ENCODE results near the gene CIAO3.

The CIAO3 gene

DNA sequence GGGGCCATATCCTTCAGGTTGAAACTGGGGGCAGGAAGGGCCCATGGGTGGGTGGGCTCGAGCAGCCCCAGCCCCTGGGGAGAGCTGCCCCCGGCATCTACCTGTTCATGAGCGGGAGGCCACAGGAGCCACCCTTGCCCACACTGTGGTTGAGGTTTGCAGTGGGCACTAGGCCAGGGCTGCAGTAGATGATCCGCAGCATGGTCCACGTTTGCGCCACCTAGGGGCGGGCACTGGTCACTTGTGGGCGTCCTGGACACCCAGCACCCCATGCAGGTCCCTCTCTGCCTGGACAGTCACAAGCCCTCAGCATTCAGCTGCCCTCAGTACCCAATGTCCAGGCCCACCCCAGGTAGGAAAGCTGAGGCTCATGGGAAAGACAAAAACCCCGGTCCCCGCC is 54.8 kb downstream of the CIAO3 start:
- H3K4me3 ChIP-seq (ENCODE audit: low read length in 2 of 2) = no peak overlapping the region
- no peak overlapping the region for H3K9ac ChIP-seq (ENCODE audit: low read depth, low read length, poor library complexity)
- H2BK5ac ChIP-seq (ENCODE audit: low read length) = no peak overlapping the region
- H2BK15ac ChIP-seq (ENCODE audit: low read length) = no peak overlapping the region
- DNase-seq (ENCODE audit: low spot score) = no peak
- no peak overlapping the region for H2AFZ ChIP-seq (ENCODE audit: low read length)
- no peak overlapping the region for H3K4me2 ChIP-seq (ENCODE audit: insufficient read depth, low read length, poor library complexity, severe bottlenecking)
- peaks cover 11 to 22% of the 10 kb centered on the region in 2 donors for H3K4me1 ChIP-seq (ENCODE audit: control insufficient read depth in 2 of 2, insufficient read depth in 1 of 2, low read depth in 1 of 2, low read length in 2 of 2)
- H4K8ac ChIP-seq (ENCODE audit: low read depth, low read length) = peak overlapping the region; percentile 65
- no peak overlapping the region for H4K91ac ChIP-seq (ENCODE audit: low read depth, low read length, poor library complexity)
- H3K14ac ChIP-seq (ENCODE audit: low read length) = no peak overlapping the region
- peaks cover 41% of the 10 kb centered on the region for H3K79me1 ChIP-seq (ENCODE audit: low read depth, low read length)
- H2BK120ac ChIP-seq (ENCODE audit: low read depth, low read length) = no peak overlapping the region
- peaks cover 43 to 66% of the 10 kb centered on the region in 2 donors for H3K36me3 ChIP-seq (replicated peaks in 1 of 2; ENCODE audit: control insufficient read depth in 2 of 2, insufficient read depth in 2 of 2, low read length in 2 of 2)
- H3K23ac ChIP-seq (ENCODE audit: low read depth, low read length, poor library complexity) = no peak overlapping the region
- peaks cover 0 to 2% (median 0%) of the 10 kb centered on the region in 3 experiments for H3K27me3 ChIP-seq (ENCODE audit: control insufficient read depth in 3 of 3, insufficient read depth in 3 of 3, low read depth in 1 of 3, low read length in 3 of 3)
- H2AK5ac ChIP-seq (ENCODE audit: low read depth, low read length) = peak overlapping the region; percentile 100
- no peak overlapping the region for H3K18ac ChIP-seq (ENCODE audit: low read length)
- H3K4ac ChIP-seq (ENCODE audit: low read length) = no peak overlapping the region
- H3K27ac ChIP-seq (replicated peaks; ENCODE audit: low read length) = no peak overlapping the region
- WGBS, 2 donors (ENCODE audit: extremely low coverage in 2 of 2, insufficient read length in 2 of 2, insufficient replicate concordance in 1 of 2) = no CpG with 5 or more reads among the region's 10 CpGs
- peaks cover 0 to 3% of the 10 kb centered on the region in 2 donors for H3K9me3 ChIP-seq (replicated peaks in 1 of 2; ENCODE audit: control insufficient read depth in 2 of 2, insufficient read depth in 1 of 2, low read depth in 1 of 2, low read length in 2 of 2)
- no peak overlapping the region for H2BK12ac ChIP-seq (ENCODE audit: low read length)

DNA sequence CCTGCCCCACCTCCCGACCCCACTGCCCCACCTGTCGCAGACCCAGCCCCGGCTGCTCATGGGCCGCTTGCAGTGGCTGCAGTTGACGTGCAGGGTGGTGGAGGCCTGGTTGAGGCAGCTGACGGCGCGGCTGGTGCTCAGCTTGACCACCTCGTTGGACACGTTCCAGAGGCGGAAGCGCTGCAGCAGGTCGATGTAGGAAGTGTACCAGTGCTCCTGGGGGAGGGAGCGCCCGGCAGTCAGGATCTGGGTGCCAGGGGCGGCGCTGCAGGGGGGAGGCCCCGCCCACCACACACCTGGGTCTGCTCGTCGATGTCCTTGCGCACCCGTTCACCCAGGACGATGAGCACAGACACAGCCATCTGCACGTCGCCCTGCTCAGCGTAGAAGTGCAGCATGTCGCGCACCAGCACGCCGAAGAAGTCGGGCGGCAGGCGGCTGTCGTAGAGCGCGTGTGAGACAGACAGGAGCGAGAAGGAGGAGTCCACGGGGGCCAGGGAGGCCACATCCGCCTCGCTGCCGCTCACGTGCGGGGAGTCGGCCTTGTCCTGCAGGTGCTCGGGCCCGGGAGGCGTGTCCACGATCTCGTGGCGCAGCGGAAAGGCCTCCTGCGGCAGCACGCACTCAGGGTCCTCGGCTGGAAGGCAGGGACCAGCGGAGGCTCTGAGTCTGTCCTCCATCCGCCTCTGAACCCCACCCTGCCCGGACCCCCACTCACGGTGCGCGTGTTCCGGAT is 55.7 kb downstream of the CIAO3 start:
- peak overlapping the region; percentile 100 for H2AK5ac ChIP-seq (ENCODE audit: low read depth, low read length)
- H3K9me3 ChIP-seq (replicated peaks in 1 of 2; ENCODE audit: control insufficient read depth in 2 of 2, insufficient read depth in 1 of 2, low read depth in 1 of 2, low read length in 2 of 2) = peaks cover 0 to 2% of the 10 kb centered on the region in 2 donors
- peak overlapping the region; percentile 92 for H4K8ac ChIP-seq (ENCODE audit: low read depth, low read length)
- peaks cover 43 to 66% of the 10 kb centered on the region in 2 donors for H3K36me3 ChIP-seq (replicated peaks in 1 of 2; ENCODE audit: control insufficient read depth in 2 of 2, insufficient read depth in 2 of 2, low read length in 2 of 2)
- H3K4me3 ChIP-seq (ENCODE audit: low read length in 2 of 2) = no peak overlapping the region
- peak overlapping the region; percentile 22 for H2BK12ac ChIP-seq (ENCODE audit: low read length)
- no peak for DNase-seq (ENCODE audit: low spot score)
- no peak overlapping the region for H3K27ac ChIP-seq (replicated peaks; ENCODE audit: low read length)
- H2BK15ac ChIP-seq (ENCODE audit: low read length) = peak overlapping the region; percentile 67
- no peak overlapping the region for H2BK120ac ChIP-seq (ENCODE audit: low read depth, low read length)
- no peak overlapping the region for H3K18ac ChIP-seq (ENCODE audit: low read length)
- peak overlapping the region; percentile 93 for H3K4ac ChIP-seq (ENCODE audit: low read length)
- no peak overlapping the region for H3K14ac ChIP-seq (ENCODE audit: low read length)
- no peak overlapping the region for H2BK5ac ChIP-seq (ENCODE audit: low read length)
- no CpG with 5 or more reads among the region's 61 CpGs for WGBS, 2 donors (ENCODE audit: extremely low coverage in 2 of 2, insufficient read length in 2 of 2, insufficient replicate concordance in 1 of 2)
- H3K4me2 ChIP-seq (ENCODE audit: insufficient read depth, low read length, poor library complexity, severe bottlenecking) = no peak overlapping the region
- H3K9ac ChIP-seq (ENCODE audit: low read depth, low read length, poor library complexity) = peak overlapping the region; percentile 86
- H2AFZ ChIP-seq (ENCODE audit: low read length) = no peak overlapping the region
- H4K91ac ChIP-seq (ENCODE audit: low read depth, low read length, poor library complexity) = no peak overlapping the region
- H3K79me1 ChIP-seq (ENCODE audit: low read depth, low read length) = peaks cover 44% of the 10 kb centered on the region
- peaks cover 11 to 24% of the 10 kb centered on the region in 2 donors for H3K4me1 ChIP-seq (ENCODE audit: control insufficient read depth in 2 of 2, insufficient read depth in 1 of 2, low read depth in 1 of 2, low read length in 2 of 2)
- H3K27me3 ChIP-seq (ENCODE audit: control insufficient read depth in 3 of 3, insufficient read depth in 3 of 3, low read depth in 1 of 3, low read length in 3 of 3) = no peaks in the 10 kb centered on the region
- peak overlapping the region; percentile 60 for H3K23ac ChIP-seq (ENCODE audit: low read depth, low read length, poor library complexity)

DNA sequence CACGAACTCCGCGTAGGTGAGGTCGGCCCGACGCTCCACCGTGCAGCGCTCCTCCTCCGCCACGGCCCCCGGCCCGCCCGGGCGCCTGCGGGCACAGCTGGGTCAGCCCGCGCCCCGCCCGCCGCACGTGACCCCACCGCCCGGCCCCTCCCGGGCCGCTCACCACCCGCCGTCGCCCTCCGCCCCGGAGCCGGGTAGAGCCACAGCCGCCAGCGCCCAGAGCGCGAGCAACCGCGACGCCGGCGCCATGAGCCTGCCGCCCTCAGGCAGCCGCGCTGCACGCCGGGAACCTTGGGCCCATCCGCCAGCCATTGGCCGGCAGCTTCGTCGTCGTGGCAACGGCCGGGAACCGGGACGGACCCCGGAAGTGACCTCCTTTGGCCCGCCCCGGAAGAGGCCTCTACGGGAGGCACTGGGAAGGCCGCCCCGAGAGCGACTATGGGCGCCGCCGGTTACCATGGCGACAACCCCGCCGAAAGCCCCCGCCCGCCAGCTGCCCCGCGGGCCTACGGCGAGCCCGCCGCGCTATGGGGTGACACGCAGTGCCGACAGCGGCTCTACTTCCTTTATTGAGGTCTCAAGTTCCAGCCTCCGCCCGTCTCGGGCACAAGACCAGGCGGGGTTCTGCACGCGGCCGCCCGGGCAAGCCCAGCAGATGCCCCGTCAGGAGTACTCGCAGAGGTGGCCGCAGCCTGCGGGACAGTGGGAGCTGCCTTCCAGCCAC is 56.6 kb downstream of the CIAO3 start, which contains the start of gene JMJD8:
TSS of gene JMJD8 (minus strand) at position 264 of the 724 bp plus-strand sequence. CDS start at position 249, 15 bp downstream.
- Histone ChIP-seq H2BK120ac (ENCODE audit: low read depth, low read length) (no peak within 1 kb of the TSS), H3K4me2 (ENCODE audit: insufficient read depth, low read length, poor library complexity, severe bottlenecking) (peak within 1 kb of the TSS; percentile 89), H3K14ac (ENCODE audit: low read length) (peak within 1 kb of the TSS; percentile 71), H3K27me3 (ENCODE audit: control insufficient read depth in 3 of 3, insufficient read depth in 3 of 3, low read depth in 1 of 3, low read length in 3 of 3) (no peaks in the 10 kb centered on the region), H3K79me1 (ENCODE audit: low read depth, low read length) (peaks cover 38% of the 10 kb centered on the region), H4K8ac (ENCODE audit: low read depth, low read length) (peak within 1 kb of the TSS; percentile 92), H3K4ac (ENCODE audit: low read length) (peak within 1 kb of the TSS; percentile 98), H3K23ac (ENCODE audit: low read depth, low read length, poor library complexity) (peak within 1 kb of the TSS; percentile 99), H2BK15ac (ENCODE audit: low read length) (peak within 1 kb of the TSS; percentile 67), H2BK5ac (ENCODE audit: low read length) (peak within 1 kb of the TSS; percentile 88), H3K9ac (ENCODE audit: low read depth, low read length, poor library complexity) (peak within 1 kb of the TSS; percentile 100), H2AK5ac (ENCODE audit: low read depth, low read length) (peak within 1 kb of the TSS; percentile 100), H3K9me3 (replicated peaks in 1 of 2; ENCODE audit: control insufficient read depth in 2 of 2, insufficient read depth in 1 of 2, low read depth in 1 of 2, low read length in 2 of 2) (peaks cover 0 to 2% of the 10 kb centered on the region in 2 donors), H3K18ac (ENCODE audit: low read length) (peak within 1 kb of the TSS; percentile 91), H2AFZ (ENCODE audit: low read length) (peak within 1 kb of the TSS; percentile 49), H3K4me3 (ENCODE audit: low read length in 2 of 2) (peak within 1 kb of the TSS; percentile 50 to 94), H4K91ac (ENCODE audit: low read depth, low read length, poor library complexity) (peak within 1 kb of the TSS; percentile 85), H3K36me3 (replicated peaks in 1 of 2; ENCODE audit: control insufficient read depth in 2 of 2, insufficient read depth in 2 of 2, low read length in 2 of 2) (peaks cover 43 to 66% of the 10 kb centered on the region in 2 donors), H3K4me1 (ENCODE audit: control insufficient read depth in 2 of 2, insufficient read depth in 1 of 2, low read depth in 1 of 2, low read length in 2 of 2) (peaks cover 7 to 18% of the 10 kb centered on the region in 2 donors), H2BK12ac (ENCODE audit: low read length) (peak within 1 kb of the TSS; percentile 73), H3K27ac (replicated peaks; ENCODE audit: low read length) (peak within 1 kb of the TSS; percentile 72)
- DNase-seq (ENCODE audit: low spot score) = peak; percentile 88
- WGBS, 2 donors (ENCODE audit: extremely low coverage in 2 of 2, insufficient read length in 2 of 2, insufficient replicate concordance in 1 of 2) = no CpG with 5 or more reads among the region's 91 CpGs
